ENCODE measurements around the gene LPO.

- no peak for TF ChIP-seq CTCF (IDR thresholded peaks at IDR 0.05; ENCODE audit: low read depth, low read length)
- no peak for TF ChIP-seq EZH2phosphoT487 (IDR thresholded peaks at IDR 0.05; ENCODE audit: low read depth)
Observed at GRCh38 chr17:58192612-58193011, 45.8 kb upstream of the LPO start, which contains the start of gene EPX.
